ENCODE results near the gene LRRC56.
"Not testable (repeated sequence)": the region's sequence is repeated elsewhere in the genome, so short reads cannot be mapped to it uniquely, and the experiment has no call there.

Gene LRRC56

GRCh38 chr11:574031-574570 lies 36.8 kb downstream of the LRRC56 start:
- peak; percentile 43 for DNase-seq
- H3K4me3 Mint-ChIP-seq, result peak overlapping the region; percentile 89
- peaks cover 26% of the 10 kb centered on the region for H3K27me3 Mint-ChIP-seq
- CTCF ChIA-PET, H3K9me3 Mint-ChIP-seq, H3K36me3 Mint-ChIP-seq: not testable (repeated sequence)
- H3K27ac Mint-ChIP-seq, result peak overlapping the region; percentile 79
- H3K4me1 Mint-ChIP-seq, result peaks cover 45% of the 10 kb centered on the region

- CTCF ChIA-PET, result interaction anchor here (1.1 to 1.6 kb wide), 2 partner anchors 9 to 19 kb away, joined by 4 to 5 read pairs; no protein-coding TSS in a partner anchor
- peak; percentile 50 for DNase-seq
- Mint-ChIP-seq H3K4me1 (peaks cover 49% of the 10 kb centered on the region), H3K27ac (peak overlapping the region; percentile 70), H3K27me3 (peaks cover 22% of the 10 kb centered on the region), H3K9me3 (no peaks in the 10 kb centered on the region), H3K4me3 (peak overlapping the region; percentile 89), H3K36me3 (peaks cover 5% of the 10 kb centered on the region)
Measured at GRCh38 chr11:574632-575312, 37.4 kb downstream of the LRRC56 start.

- Mint-ChIP-seq H3K4me1 (peaks cover 50% of the 10 kb centered on the region), H3K27ac (peak overlapping the region; percentile 70)
- DNase-seq, result no peak
Measured at GRCh38 chr11:575313-575995, 38.1 kb downstream of the LRRC56 start.

GRCh38 chr11:575996-576768 lies 38.9 kb downstream of the LRRC56 start, which contains the start of gene PHRF1:
Gene PHRF1 (plus strand): TSS chr11:576470. CDS start chr11:581513, 5,043 bp downstream.
- peak within 1 kb of the TSS; percentile 95 for H3K27ac Mint-ChIP-seq
- H3K9me3 Mint-ChIP-seq, result no peaks in the 10 kb centered on the region
- peaks cover 52% of the 10 kb centered on the region for H3K4me1 Mint-ChIP-seq
- H3K27me3 Mint-ChIP-seq, result peaks cover 13% of the 10 kb centered on the region
- H3K4me3 Mint-ChIP-seq, result peak within 1 kb of the TSS; percentile 90
- CTCF ChIA-PET, result interaction anchor here (0.9 to 1.6 kb wide), 3 partner anchors 10 to 37 kb away, joined by 3 to 5 read pairs (median 4); no protein-coding TSS in a partner anchor
- peaks cover 7% of the 10 kb centered on the region for H3K36me3 Mint-ChIP-seq
- DNase-seq, result peak; percentile 95

More at GRCh38 chr11:575313-575995, 38.1 kb downstream of the LRRC56 start:
- Mint-ChIP-seq H3K27me3 (peaks cover 17% of the 10 kb centered on the region), H3K9me3 (no peaks in the 10 kb centered on the region), H3K4me3 (peak overlapping the region; percentile 89), H3K36me3 (peaks cover 5% of the 10 kb centered on the region)
- CTCF ChIA-PET, result interaction anchor here (0.9 to 1.6 kb wide), 3 partner anchors 9 to 38 kb away, joined by 3 to 5 read pairs (median 4); no protein-coding TSS in a partner anchor

- H3K4me1 Mint-ChIP-seq, result peaks cover 54% of the 10 kb centered on the region
- DNase-seq, result peak; percentile 39
- no peaks in the 10 kb centered on the region for H3K9me3 Mint-ChIP-seq
- peaks cover 15% of the 10 kb centered on the region for H3K36me3 Mint-ChIP-seq
- H3K4me3 Mint-ChIP-seq, result peak overlapping the region; percentile 90
- CTCF ChIA-PET, result no interaction called here
- peak overlapping the region; percentile 87 for H3K27ac Mint-ChIP-seq
- H3K27me3 Mint-ChIP-seq, result peaks cover 12% of the 10 kb centered on the region
Measured at GRCh38 chr11:576811-577610, 39.7 kb downstream of the LRRC56 start.

- peak overlapping the region; percentile 87 for H3K27ac Mint-ChIP-seq
- peaks cover 12% of the 10 kb centered on the region for H3K27me3 Mint-ChIP-seq
- H3K4me1 Mint-ChIP-seq, result peaks cover 54% of the 10 kb centered on the region
- CTCF ChIA-PET, result interaction anchor here (1.5 kb wide), 1 partner anchor 10 kb away, joined by 3 read pairs; no protein-coding TSS in a partner anchor
- H3K9me3 Mint-ChIP-seq, result no peaks in the 10 kb centered on the region
- DNase-seq, result no peak
- H3K36me3 Mint-ChIP-seq, result peaks cover 17% of the 10 kb centered on the region
- peak overlapping the region; percentile 90 for H3K4me3 Mint-ChIP-seq
Measured at GRCh38 chr11:577611-577894, 40.2 kb downstream of the LRRC56 start.

GRCh38 chr11:578276-579035 lies 41.1 kb downstream of the LRRC56 start:
- Mint-ChIP-seq H3K36me3 (peaks cover 19% of the 10 kb centered on the region), H3K4me3 (peak overlapping the region; percentile 90), H3K27me3 (peaks cover 12% of the 10 kb centered on the region), H3K27ac (peak overlapping the region; percentile 73), H3K4me1 (peaks cover 50% of the 10 kb centered on the region), H3K9me3 (no peaks in the 10 kb centered on the region)
- CTCF ChIA-PET, result interaction anchor here (1.0 to 1.5 kb wide), 2 partner anchors 9 to 16 kb away, joined by 3 to 4 read pairs; no protein-coding TSS in a partner anchor
- no peak for DNase-seq

GRCh38 chr11:579830-580601 lies 42.7 kb downstream of the LRRC56 start:
- Mint-ChIP-seq H3K4me3 (no peak overlapping the region), H3K27ac (no peak overlapping the region), H3K36me3 (peaks cover 26% of the 10 kb centered on the region), H3K9me3 (no peaks in the 10 kb centered on the region), H3K4me1 (peaks cover 35% of the 10 kb centered on the region), H3K27me3 (peaks cover 2% of the 10 kb centered on the region)
- CTCF ChIA-PET, result no interaction called here
- DNase-seq, result no peak

GRCh38 chr11:581342-581741 lies 44.0 kb downstream of the LRRC56 start:
- no peak for DNase-seq
- H3K4me1 Mint-ChIP-seq, result peaks cover 38% of the 10 kb centered on the region
- H3K27me3 Mint-ChIP-seq, result no peaks in the 10 kb centered on the region
- H3K4me3 Mint-ChIP-seq, result no peak overlapping the region
- H3K36me3 Mint-ChIP-seq, result peaks cover 30% of the 10 kb centered on the region
- H3K9me3 Mint-ChIP-seq, result no peaks in the 10 kb centered on the region
- H3K27ac Mint-ChIP-seq, result no peak overlapping the region
- CTCF ChIA-PET, result no interaction called here

GRCh38 chr11:581752-582151 lies 44.4 kb downstream of the LRRC56 start:
- H3K27ac Mint-ChIP-seq, result no peak overlapping the region
- no peaks in the 10 kb centered on the region for H3K27me3 Mint-ChIP-seq
- CTCF ChIA-PET, result no interaction called here
- no peak overlapping the region for H3K4me3 Mint-ChIP-seq
- H3K4me1 Mint-ChIP-seq, result peaks cover 41% of the 10 kb centered on the region
- DNase-seq, result no peak
- H3K36me3 Mint-ChIP-seq, result peaks cover 32% of the 10 kb centered on the region
- no peaks in the 10 kb centered on the region for H3K9me3 Mint-ChIP-seq

- Mint-ChIP-seq H3K4me1 (peaks cover 43% of the 10 kb centered on the region), H3K4me3 (no peak overlapping the region), H3K27ac (no peak overlapping the region), H3K9me3 (no peaks in the 10 kb centered on the region), H3K36me3 (peaks cover 46% of the 10 kb centered on the region), H3K27me3 (no peaks in the 10 kb centered on the region)
- CTCF ChIA-PET, result no interaction called here
- DNase-seq, result no peak
Measured at GRCh38 chr11:584287-584686, 47.0 kb downstream of the LRRC56 start.

Measured in activated naive CD4-positive, alpha-beta T cell treated with anti-CD3 and anti-CD28 coated beads, Interleukin-2, amount 10 ng/mL, durations not matched to agents 7 days and 5 days (primary cell).